Measurements from ENCODE around the gene ASAP2. TPM values are rescaled to one million over a fixed set of nuclear protein-coding genes. Genes with fewer than 3 reads are reported as not detected.

The ASAP2 gene
- total RNA-seq, 2 donors from 2014 or later: 58.1 to 61.7 TPM

DNA sequence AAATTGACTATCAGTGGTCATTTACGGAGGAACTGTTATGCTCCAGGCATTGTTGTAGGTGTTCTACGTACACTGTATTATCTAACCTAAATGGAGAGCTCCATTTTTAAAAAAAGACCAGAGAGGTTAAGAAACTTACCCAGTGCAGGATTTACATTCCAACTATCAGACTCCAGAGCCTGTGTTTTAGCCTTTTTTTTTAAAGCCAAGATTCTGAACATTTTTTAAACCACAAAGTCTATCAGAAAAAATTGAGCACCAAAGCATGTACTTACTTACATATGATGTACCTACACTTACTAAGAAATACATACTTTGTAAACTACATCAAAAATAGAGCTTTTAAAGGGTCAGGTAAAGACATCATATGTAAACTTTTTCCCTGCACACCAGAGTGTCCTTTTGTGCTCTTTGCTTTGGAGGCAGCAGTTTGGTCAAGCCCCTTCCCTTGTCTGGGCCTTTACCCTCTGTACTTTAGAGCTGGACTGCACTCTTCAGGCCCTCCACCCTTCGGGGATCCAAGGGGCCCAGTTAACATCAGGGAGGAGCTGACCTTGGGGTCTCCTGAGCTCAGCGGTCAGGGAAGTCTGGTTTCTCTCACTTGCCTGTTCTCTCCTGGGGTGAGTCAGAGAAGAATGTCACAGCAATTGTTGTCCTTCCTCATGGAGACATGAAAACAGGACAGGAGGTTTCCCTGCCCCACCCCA is 158.3 kb downstream of the ASAP2 start:
- no peak for TF ChIP-seq CTCF (IDR thresholded peaks at IDR 0.05)
- Histone ChIP-seq H3K36me3 (no peaks in the 10 kb centered on the region), H3K27me3 (no peaks in the 10 kb centered on the region), H3K9ac (ENCODE audit: low read depth in 2 of 2, low read length in 2 of 2) (no peak overlapping the region), H3K4me1 (no peaks in the 10 kb centered on the region), H3K9me3 (no peaks in the 10 kb centered on the region), H3K4me3 (no peak overlapping the region), H3K27ac (no peak overlapping the region)
- intact Hi-C loops (cut with DNase I): no loop called here
- DNase-seq: no peak

DNA sequence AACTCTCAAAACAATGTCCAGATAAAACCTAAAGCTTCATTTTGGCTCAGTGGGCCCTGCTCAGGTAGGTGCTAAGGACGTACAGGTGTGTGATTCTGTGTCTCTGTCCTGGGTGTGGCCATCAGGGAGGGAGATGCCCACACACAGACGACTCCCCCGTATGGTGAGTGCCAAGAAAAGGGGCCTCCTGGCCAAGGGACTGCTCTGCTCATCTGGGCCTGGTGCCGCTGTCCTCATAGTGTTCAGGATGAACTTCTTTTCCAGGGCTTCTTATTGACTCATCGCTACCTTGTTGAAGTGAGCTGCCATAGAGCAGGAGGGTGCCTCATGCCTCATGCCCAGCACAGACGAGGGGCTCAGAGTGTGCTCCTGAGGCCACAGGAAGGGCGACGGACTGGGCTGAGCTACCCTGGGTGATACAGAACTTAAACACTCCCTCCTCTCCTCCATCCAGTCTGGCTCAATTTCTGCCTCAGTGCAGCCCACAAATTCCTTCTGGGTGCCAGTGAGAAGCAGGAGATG is 158.9 kb downstream of the ASAP2 start:
- intact Hi-C loops (cut with DNase I): no loop called here
- no peak for DNase-seq
- no peaks in the 10 kb centered on the region for H3K4me1 ChIP-seq
- no peak overlapping the region for H3K4me3 ChIP-seq
- H3K27ac ChIP-seq: no peak overlapping the region
- TF ChIP-seq CTCF (IDR thresholded peaks at IDR 0.05): no peak
- H3K36me3 ChIP-seq: no peaks in the 10 kb centered on the region
- no peaks in the 10 kb centered on the region for H3K27me3 ChIP-seq
- H3K9me3 ChIP-seq: no peaks in the 10 kb centered on the region
- H3K9ac ChIP-seq (ENCODE audit: low read depth in 2 of 2, low read length in 2 of 2): no peak overlapping the region

- Histone ChIP-seq H3K27me3 (no peaks in the 10 kb centered on the region), H3K9me3 (no peaks in the 10 kb centered on the region), H3K36me3 (no peaks in the 10 kb centered on the region), H3K4me3 (no peak overlapping the region), H3K27ac (no peak overlapping the region), H3K9ac (ENCODE audit: low read depth in 2 of 2, low read length in 2 of 2) (no peak overlapping the region), H3K4me1 (no peaks in the 10 kb centered on the region)
- DNase-seq: no peak
- intact Hi-C loops (cut with DNase I): no loop called here
- no peak for TF ChIP-seq CTCF (IDR thresholded peaks at IDR 0.05)
Measured at GRCh38 chr2:9366026-9366425, 159.4 kb downstream of the ASAP2 start.

- H3K36me3 ChIP-seq: no peaks in the 10 kb centered on the region
- TF ChIP-seq CTCF (IDR thresholded peaks at IDR 0.05): no peak
- no peaks in the 10 kb centered on the region for H3K9me3 ChIP-seq
- no peak for DNase-seq
- H3K9ac ChIP-seq (ENCODE audit: low read depth in 2 of 2, low read length in 2 of 2): no peak overlapping the region
- H3K27me3 ChIP-seq: no peaks in the 10 kb centered on the region
- H3K4me3 ChIP-seq: no peak overlapping the region
- intact Hi-C loops (cut with DNase I): no loop called here
- H3K27ac ChIP-seq: no peak overlapping the region
- no peaks in the 10 kb centered on the region for H3K4me1 ChIP-seq
Measured at GRCh38 chr2:9370746-9371145, 164.1 kb downstream of the ASAP2 start.

DNA sequence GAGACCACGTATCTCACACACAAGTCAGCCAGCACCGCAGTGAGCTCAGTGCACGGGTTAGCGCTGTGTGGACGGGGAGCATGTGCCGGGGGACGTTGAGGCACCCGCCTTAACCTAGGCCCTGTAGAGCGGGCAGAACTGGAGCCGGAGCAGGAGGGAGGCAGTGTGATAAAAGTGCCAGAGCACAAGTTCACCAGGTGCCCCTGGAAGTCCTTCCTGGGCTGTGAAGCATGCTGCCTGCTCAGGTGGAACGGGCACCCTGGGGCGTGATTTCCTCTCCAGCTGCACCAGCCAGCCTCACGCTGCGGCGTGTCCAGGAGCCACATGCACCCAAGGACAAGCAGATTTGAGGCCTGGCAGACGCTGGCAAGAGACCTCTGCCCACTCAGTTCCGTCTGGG is 166.4 kb downstream of the ASAP2 start:
- no peaks in the 10 kb centered on the region for H3K36me3 ChIP-seq
- no peak overlapping the region for H3K27ac ChIP-seq
- no peak overlapping the region for H3K4me3 ChIP-seq
- H3K4me1 ChIP-seq: no peaks in the 10 kb centered on the region
- no peak for DNase-seq
- H3K9me3 ChIP-seq: no peaks in the 10 kb centered on the region
- TF ChIP-seq CTCF (IDR thresholded peaks at IDR 0.05): no peak
- H3K27me3 ChIP-seq: no peaks in the 10 kb centered on the region
- intact Hi-C loops (cut with DNase I): no loop called here
- H3K9ac ChIP-seq (ENCODE audit: low read depth in 2 of 2, low read length in 2 of 2): no peak overlapping the region

Measured in colonic mucosa (tissue), 4 donors.